ENCODE measurements around the gene RPS26. TPM values are rescaled to one million over a fixed set of nuclear protein-coding genes. Genes with fewer than 3 reads are reported as not detected.

RPS26 gene
- total RNA-seq (2021; fragmentation: NEBNext Ultra II Directional; extraction: Animal tissue kit (Norgen Biotek cat#: 25700)), result 100 to 1,000 TPM in 1 of 6 experiments, 10 to 100 TPM in 5; 40.7 to 151 (median 52.1) TPM
- long read RNA-seq, transcript RPS26-204 (4 exons, 1,140 nt), result major isoform, 23 of 31 reads
- long read RNA-seq, partial matches to known transcripts, result 2 of 31 reads
- long read RNA-seq, other reads (novel, unspliced or antisense), result 4 of 31 reads

- peak within 1 kb of the TSS; percentile 99 for H3K4me3 Mint-ChIP-seq
Measured at GRCh38 chr12:56041552-56042429, at the start of gene RPS26. TSS of gene RPS26 (plus strand) at chr12:56041918. CDS start at chr12:56042167, 249 bp downstream.

GRCh38 chr12:55993230-55993853, 48.4 kb upstream of the RPS26 start:
- DNase-seq, result no peak
- no peak overlapping the region for H3K4me3 Mint-ChIP-seq
- peak overlapping the region; percentile 34; the same call in 1 of the 2 replicates for H3K27ac Mint-ChIP-seq
- peaks cover 31% of the 10 kb centered on the region for H3K36me3 Mint-ChIP-seq (ENCODE audit: low read depth)
- H3K9me3 Mint-ChIP-seq, result no peaks in the 10 kb centered on the region
- no peaks in the 10 kb centered on the region for H3K27me3 Mint-ChIP-seq (ENCODE audit: insufficient read depth)
- peaks cover 18% of the 10 kb centered on the region for H3K4me1 Mint-ChIP-seq (ENCODE audit: low read depth)
- TF ChIP-seq CTCF (IDR thresholded peaks at IDR 0.05), result no peak

More at GRCh38 chr12:56041552-56042429, at the start of gene RPS26:
- Mint-ChIP-seq H3K9me3 (peaks cover 10% of the 10 kb centered on the region), H3K27me3 (ENCODE audit: insufficient read depth) (peaks cover 5% of the 10 kb centered on the region), H3K36me3 (ENCODE audit: low read depth) (peaks cover 25% of the 10 kb centered on the region), H3K4me1 (ENCODE audit: low read depth) (peaks cover 37% of the 10 kb centered on the region), H3K27ac (peak within 1 kb of the TSS; percentile 97)
- DNase-seq, result peak; percentile 99
- peak; percentile 77 for TF ChIP-seq CTCF (IDR thresholded peaks at IDR 0.05)

GRCh38 chr12:55995366-55995765, 46.4 kb upstream of the RPS26 start:
- H3K9me3 Mint-ChIP-seq, result no peaks in the 10 kb centered on the region
- H3K27me3 Mint-ChIP-seq (ENCODE audit: insufficient read depth), result no peaks in the 10 kb centered on the region
- no peak for DNase-seq
- H3K4me1 Mint-ChIP-seq (ENCODE audit: low read depth), result peaks cover 18% of the 10 kb centered on the region
- no peak for TF ChIP-seq CTCF (IDR thresholded peaks at IDR 0.05)
- peaks cover 21% of the 10 kb centered on the region for H3K36me3 Mint-ChIP-seq (ENCODE audit: low read depth)
- no peak overlapping the region for H3K27ac Mint-ChIP-seq
- H3K4me3 Mint-ChIP-seq, result no peak overlapping the region

GRCh38 chr12:55996201-55996714, 45.5 kb upstream of the RPS26 start:
- no peaks in the 10 kb centered on the region for H3K9me3 Mint-ChIP-seq
- peaks cover 12% of the 10 kb centered on the region for H3K36me3 Mint-ChIP-seq (ENCODE audit: low read depth)
- peaks cover 18% of the 10 kb centered on the region for H3K4me1 Mint-ChIP-seq (ENCODE audit: low read depth)
- peak; percentile 66 for DNase-seq
- H3K27ac Mint-ChIP-seq, result peak overlapping the region; percentile 77
- peak overlapping the region; percentile 100 for H3K4me3 Mint-ChIP-seq
- H3K27me3 Mint-ChIP-seq (ENCODE audit: insufficient read depth), result no peaks in the 10 kb centered on the region
- peak; percentile 93 for TF ChIP-seq CTCF (IDR thresholded peaks at IDR 0.05)

- Mint-ChIP-seq H3K36me3 (ENCODE audit: low read depth) (peaks cover 10% of the 10 kb centered on the region), H3K4me3 (peak within 1 kb of the TSS; percentile 100), H3K9me3 (no peaks in the 10 kb centered on the region), H3K4me1 (ENCODE audit: low read depth) (peaks cover 18% of the 10 kb centered on the region), H3K27me3 (ENCODE audit: insufficient read depth) (no peaks in the 10 kb centered on the region), H3K27ac (peak within 1 kb of the TSS; percentile 77)
- peak; percentile 98 for DNase-seq
- no peak for TF ChIP-seq CTCF (IDR thresholded peaks at IDR 0.05)
Measured at GRCh38 chr12:55996715-55997534, 44.8 kb upstream of the RPS26 start, which contains the start of gene SUOX. TSS of gene SUOX (plus strand) at chr12:55997276. CDS start at chr12:56002222, 4,946 bp downstream.
